CD4-positive, alpha-beta T cell treated with Interleukin-2 at 100 ng/mL for 4 hours (primary cell): Measurements from ENCODE around the gene ALG12.

Source experiments
- DNase-seq: peaks from one replicate; pipeline ENCODE4 v3.0.0-alpha.2; 2020; ENCODE audit warnings: low spot score

ALG12 gene

GRCh38 chr22:49911881-49912625 lies 6.2 kb downstream of the ALG12 start:
- DNase-seq: no peak

GRCh38 chr22:49910229-49911155 lies 7.7 kb downstream of the ALG12 start:
- no peak for DNase-seq

DNA sequence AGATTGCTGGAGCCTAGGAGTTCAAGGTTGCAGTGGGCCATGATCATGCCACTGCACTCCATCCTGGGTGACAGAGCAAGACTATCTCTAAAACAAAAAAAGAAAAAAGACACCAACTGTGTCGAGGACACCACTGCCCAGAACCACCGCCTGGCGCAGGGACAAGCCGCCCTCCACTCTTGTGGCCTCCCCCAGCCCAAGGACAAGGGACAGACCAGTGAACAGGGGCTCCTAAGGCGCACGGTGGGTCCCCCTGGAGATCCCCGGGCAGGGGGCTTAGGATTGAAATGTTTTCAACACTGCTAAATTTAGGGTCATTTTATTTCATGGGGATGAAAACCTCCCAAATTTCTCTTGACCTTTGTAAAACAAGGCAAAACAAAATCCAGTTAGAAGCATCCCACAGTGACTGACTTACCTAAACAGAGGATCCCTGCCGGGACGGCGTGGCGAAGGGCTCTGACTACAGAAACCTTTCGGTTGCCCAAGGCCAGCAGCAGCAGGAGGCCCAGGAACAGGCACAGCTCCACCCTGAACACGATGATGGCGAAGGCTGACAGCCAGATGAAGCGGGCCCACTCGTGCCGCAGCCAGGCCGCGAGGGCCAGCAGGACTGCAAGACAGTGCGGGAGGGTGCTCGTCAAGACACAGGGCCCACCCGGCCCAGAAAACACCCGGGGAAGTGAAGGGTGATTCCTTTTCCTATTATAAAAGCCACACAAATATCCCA lies 8.6 kb downstream of the ALG12 start:
- DNase-seq: no peak

- DNase-seq: no peak
Measured at GRCh38 chr22:49907807-49908206, 10.4 kb downstream of the ALG12 start.

GRCh38 chr22:49906799-49907290 lies 11.4 kb downstream of the ALG12 start:
- no peak for DNase-seq

DNA sequence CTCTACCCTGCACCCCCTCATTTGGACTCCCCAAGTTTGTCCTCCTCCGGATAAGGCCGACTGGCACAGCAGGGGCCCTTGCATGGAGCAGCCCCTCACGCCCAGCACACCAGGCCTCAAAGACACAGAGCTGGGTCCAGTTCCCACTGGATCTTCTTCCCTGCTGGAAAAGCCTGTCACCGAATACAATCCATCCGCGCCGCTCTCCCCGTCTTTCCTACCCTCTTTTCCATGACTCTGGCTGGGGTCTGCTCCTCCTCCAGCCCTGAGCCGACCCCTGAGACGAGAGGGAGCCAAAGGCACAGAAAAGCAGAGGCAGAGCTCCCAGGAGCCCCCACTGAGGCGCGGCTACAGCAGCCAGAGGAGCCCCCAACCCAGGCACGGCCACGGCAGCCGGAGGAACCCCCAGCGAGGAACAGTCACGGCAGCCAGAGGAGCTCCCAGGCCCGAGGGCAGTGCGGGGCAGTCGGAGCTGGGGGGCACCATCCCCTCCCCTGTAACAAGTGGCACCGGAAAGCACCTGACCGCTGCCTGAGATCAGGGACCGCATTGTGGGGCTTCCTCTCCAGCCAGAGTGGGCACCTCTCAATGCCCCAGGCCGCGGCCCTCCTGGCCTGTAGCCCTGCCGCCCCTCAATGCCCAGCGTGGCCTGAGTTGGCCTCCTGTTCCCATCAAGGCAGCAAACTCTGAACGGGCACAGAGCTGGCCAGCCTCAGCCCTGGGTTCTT lies 12.0 kb downstream of the ALG12 start:
- DNase-seq: no peak

DNA sequence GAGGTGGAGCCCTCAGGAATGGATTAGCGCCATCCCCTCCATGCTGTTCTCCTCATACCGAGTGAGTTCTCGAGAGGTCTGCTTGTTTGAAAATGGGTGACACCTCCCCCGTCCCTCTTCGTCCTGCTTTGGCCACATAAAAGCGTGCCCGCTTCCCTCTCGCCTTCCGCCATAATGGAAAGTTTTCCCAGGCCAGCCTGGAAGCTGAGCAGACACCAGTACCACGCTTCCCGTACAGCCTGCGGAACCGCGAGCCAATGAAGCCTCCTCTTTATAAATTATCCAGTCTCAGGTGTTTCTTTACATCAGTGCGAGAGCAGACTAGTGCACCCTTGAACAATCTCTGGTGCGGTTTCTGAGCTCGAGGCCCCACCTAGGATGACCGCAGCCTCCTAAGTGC lies 12.8 kb downstream of the ALG12 start:
- no peak for DNase-seq

- no peak for DNase-seq
Measured at GRCh38 chr22:49904040-49904369, 14.2 kb downstream of the ALG12 start.

- DNase-seq: no peak
Measured at GRCh38 chr22:49903322-49904039, 14.8 kb downstream of the ALG12 start.

DNA sequence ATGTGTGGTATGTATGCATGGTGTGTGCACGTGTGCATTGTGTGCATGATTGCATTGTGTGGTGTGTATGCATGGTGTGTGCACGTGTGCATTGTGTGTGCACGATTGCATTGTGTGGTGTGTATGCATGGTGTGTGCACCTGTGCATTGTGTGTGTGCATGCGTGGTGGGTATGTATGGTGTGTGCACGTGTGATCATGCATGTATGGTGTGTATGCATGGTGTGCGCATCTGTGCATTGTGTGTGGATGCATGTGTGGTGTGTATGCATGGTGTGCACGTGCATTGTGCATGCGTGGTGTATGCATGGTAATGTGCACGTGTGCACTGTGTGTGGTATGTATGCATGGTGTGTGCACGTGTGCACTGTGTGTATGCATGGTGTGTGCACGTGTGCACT lies 16.8 kb downstream of the ALG12 start:
- DNase-seq: no peak

DNA sequence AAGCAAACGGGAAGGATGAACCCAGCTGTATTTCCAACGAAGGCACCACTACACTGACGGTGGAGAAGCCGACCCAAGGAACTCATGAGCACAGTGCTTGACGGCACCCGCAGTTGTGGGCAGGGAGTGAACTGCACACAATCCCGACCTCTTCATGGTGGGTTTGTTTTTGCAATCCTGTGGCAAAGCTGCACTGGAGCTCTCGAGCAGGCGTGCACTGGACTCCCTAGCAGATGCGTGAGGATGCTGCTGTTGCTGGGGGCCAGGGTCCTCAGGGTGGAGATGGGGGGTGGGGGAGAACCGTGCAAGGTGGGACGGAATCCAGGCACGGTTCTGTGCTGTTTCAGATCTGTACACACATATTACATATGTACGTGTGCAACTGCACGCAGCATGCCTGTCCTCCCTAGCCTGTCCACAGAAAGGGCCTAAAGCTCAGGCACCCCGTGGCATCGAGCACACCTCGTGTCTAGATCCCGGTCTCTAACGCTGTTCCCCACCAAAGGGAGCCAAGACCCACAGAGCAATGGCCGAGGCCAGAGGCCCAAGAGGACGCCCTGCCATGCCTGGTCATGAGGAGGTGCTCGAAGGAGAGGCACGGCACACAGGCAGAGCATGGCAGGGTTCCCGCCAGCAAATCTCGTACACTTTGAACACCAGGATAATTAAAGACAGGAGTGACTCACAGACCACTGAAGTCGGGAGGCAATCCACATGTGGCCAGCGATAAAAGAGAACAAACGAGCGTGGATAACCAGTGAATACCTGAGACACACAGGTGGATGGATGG lies 17.6 kb downstream of the ALG12 start:
- no peak for DNase-seq

- DNase-seq: no peak
Measured at GRCh38 chr22:49899530-49899929, 18.7 kb downstream of the ALG12 start.

DNA sequence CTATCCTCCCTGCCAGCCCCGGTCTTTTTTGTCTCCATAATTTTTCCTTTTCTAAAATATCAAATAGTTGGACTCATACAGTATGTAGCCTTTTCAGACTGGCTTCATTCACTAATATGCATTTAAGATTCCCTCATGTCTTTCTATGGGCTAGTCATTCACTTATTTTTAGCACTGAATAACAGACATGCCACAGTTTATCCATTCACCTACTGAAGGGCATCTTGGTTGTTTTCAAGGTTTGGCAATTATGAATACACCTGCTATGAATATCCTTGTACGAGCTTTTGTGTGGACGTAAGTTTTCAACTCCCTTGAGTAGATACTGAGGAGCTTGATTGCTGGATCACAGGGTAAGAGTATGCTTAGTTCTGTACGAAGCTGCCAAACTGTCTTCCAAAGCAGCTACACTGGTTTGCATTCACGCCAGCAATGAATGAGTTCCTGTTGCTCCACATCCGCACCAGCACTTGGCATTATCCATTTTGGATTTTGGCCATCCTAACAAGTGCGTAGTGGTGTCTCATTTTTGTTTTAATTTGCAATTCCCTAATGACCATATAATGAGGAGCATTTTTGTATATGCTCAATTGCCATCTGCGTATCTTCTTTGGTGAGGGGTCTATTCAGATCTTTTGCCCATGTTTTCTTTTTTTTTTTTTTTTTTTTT lies 21.1 kb downstream of the ALG12 start:
- no peak for DNase-seq

- no peak for DNase-seq
Measured at GRCh38 chr22:49896201-49896600, 22.0 kb downstream of the ALG12 start.

DNA sequence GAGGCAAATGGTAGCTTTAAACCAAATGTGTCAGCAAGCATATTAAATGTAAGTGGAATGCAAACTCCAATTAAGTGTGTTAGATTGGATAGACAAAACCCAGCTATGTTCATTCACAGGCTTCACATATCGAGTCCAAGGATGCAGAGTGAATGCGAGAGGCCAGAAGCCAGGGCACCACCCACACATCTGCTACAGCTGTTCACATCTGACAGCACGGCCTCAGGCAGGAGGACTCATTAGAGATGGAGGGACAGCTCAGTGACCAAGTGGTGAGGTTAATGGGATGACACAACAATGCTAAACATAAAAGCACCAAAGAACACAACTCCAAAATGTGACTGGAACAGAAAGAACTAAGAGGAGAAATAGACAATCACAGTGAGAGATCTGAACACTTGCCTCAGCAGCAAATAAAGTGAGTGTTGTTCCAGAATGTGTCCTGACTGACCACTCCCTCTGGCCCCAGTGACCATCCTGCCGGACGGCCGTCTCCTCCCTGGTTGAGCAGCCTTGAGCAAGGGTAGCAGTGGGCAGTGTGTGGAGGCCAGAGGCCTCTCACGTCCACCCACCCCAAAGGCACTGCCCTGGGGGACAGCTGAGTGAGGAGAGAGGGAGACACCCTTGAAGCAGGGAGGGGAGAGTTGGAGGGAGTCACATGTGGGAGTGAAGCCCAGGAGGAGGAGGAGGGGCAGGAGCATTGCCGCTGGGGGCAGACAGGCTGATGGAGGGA lies 23.8 kb downstream of the ALG12 start:
- DNase-seq: no peak

GRCh38 chr22:49893025-49893424 lies 25.2 kb downstream of the ALG12 start:
- DNase-seq: no peak

DNA sequence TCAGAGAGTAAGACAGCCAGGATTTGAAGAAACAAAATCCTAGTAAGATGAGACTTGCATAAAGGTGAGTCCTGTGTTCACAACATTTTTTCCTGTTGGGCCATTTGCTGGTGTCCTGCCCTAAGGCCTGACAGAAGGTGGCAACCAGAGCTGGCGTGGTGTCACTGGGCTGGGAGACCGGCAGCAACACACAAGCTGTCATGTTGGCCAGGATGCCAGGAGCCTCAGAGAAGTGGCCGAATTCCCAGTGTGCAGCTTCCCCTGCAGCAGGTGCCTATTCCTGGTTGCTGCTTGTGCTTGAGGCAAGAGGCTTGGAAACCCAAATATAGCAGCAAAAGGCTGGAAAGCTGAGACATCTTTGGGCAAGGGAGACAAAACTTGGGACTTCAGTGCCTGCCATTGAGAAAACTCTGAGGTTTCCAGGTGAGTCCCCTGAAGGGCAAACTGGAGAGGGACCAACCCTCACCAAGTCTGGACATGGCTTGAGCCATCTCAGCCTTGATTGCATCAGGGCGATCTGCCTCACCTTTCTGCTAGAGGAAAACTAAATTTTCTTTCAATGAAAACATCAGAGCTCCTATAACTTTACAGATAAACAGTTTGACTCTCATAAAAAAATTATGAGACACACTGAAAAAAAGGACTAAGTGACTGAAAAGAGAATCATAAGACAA lies 25.9 kb downstream of the ALG12 start:
- no peak for DNase-seq

- DNase-seq: no peak
Measured at GRCh38 chr22:49889071-49889470, 29.2 kb downstream of the ALG12 start.

GRCh38 chr22:49887702-49888101 lies 30.5 kb downstream of the ALG12 start:
- no peak for DNase-seq
